ENCODE data around the gene EML4.
"Not testable (repeated sequence)": the region's sequence is repeated elsewhere in the genome, so short reads cannot be mapped to it uniquely, and the experiment has no call there.

EML4 gene

DNA sequence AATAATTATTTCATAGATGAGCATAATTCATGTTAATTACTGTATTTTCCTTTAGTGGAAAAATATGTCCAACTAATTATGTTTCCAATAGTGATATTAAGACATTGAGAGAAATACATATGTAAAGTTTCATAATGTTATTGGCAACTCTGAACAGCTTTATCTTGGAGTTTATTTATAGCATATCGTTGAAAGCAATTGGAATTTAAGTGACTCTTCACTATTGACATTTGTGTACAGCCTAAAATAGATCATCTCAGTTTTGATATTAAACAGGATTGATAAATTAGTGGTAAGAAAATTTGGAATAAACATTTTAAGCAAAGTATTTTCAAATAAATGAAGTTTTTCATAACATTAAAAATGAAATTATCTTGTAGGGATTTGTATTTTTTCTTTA lies 79.7 kb downstream of the EML4 start:
- in situ Hi-C loops (cut with HindIII; ENCODE audit: low sequenced_read_pairs): no loop called here

DNA sequence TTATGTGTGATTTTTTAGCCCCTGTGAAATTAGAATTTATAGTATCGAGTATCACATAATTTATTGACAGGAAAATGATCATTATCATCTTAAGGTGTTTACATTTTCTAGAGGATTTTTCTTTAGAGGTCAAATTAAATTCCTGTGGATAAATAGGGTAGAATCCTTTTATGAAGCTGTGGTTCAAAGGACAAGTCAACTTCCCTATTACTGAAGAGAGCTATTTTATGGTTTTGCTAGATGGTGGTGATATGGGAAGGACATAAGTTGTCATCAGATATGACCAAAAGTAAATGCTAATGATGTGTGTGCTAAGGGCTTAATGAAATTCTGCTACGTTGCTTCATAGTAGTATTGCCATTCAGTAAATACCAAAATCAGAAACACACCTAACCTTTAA lies 80.1 kb downstream of the EML4 start:
- in situ Hi-C loops (cut with HindIII; ENCODE audit: low sequenced_read_pairs): no loop called here

- in situ Hi-C loops (cut with HindIII; ENCODE audit: low sequenced_read_pairs): no loop called here
Observed at GRCh38 chr2:42249887-42250286, 80.7 kb downstream of the EML4 start.

GRCh38 chr2:42250925-42251324 lies 81.8 kb downstream of the EML4 start:
- in situ Hi-C loops (cut with HindIII; ENCODE audit: low sequenced_read_pairs): no loop called here

GRCh38 chr2:42252464-42252863 lies 83.3 kb downstream of the EML4 start:
- in situ Hi-C loops (cut with HindIII; ENCODE audit: low sequenced_read_pairs): no loop called here

DNA sequence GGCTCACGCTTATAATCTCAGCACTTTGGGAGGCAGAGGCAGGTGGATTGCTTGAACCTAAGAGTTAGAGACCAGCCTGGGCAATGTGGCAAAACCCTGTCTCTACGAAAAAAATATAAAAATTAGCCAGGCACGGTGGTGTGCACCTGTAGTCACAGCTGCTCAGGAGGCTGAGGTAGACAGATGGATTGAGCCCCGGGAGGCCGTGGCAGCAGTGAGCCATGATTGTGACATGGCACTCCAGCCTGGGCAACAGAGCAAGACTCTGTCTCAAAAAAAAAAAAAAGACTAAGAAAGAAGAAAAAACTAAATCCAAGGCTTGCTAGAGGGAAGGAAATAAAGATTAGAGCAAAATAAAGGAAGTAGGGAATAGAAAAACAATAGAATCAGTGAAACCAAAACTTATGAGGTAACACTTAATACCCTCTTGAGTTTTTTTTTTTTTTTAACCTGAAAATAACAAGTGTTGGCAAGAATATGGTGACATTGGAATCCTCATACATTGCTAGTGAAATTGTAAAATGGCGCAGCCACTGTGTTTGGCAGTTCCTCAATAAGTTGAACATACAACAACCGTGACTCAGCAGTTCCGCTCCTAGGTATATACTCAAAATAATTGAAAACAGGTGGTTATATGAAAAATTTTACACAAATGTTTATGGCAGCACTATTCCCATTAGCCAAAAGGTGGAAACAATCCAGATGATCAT lies 85.2 kb downstream of the EML4 start:
- in situ Hi-C loops (cut with HindIII; ENCODE audit: low sequenced_read_pairs): no loop called here

GRCh38 chr2:42256505-42256904 lies 87.4 kb downstream of the EML4 start:
- in situ Hi-C loops (cut with HindIII; ENCODE audit: low sequenced_read_pairs): no loop called here

- in situ Hi-C loops (cut with HindIII; ENCODE audit: low sequenced_read_pairs): no loop called here
Observed at GRCh38 chr2:42261518-42262195, 92.5 kb downstream of the EML4 start.

DNA sequence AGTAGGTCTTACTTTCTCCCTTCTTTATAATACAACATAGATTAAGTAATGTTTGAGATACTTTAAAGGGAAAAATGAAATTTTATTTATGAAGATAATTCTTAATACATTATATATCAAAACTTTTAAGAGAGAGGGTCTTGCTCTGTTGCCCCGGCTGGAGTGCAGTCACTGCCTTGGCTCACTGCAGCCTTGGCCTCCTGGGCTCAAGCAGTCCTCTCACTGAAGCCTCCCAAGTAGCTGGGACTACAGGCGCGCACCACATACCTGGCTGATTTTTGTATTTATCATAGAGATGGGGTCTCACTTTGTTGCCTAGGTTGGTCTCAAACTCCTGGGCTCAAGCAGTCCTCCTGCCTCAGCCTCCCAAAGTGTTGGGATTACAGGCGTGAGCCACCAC lies 97.1 kb downstream of the EML4 start:
- in situ Hi-C loops (cut with HindIII; ENCODE audit: low sequenced_read_pairs): no loop called here

GRCh38 chr2:42267530-42267929 lies 98.4 kb downstream of the EML4 start:
- in situ Hi-C loops (cut with HindIII; ENCODE audit: low sequenced_read_pairs): no loop called here

- in situ Hi-C loops (cut with HindIII; ENCODE audit: low sequenced_read_pairs): no loop called here
Observed at GRCh38 chr2:42268528-42269151, 99.5 kb downstream of the EML4 start.

DNA sequence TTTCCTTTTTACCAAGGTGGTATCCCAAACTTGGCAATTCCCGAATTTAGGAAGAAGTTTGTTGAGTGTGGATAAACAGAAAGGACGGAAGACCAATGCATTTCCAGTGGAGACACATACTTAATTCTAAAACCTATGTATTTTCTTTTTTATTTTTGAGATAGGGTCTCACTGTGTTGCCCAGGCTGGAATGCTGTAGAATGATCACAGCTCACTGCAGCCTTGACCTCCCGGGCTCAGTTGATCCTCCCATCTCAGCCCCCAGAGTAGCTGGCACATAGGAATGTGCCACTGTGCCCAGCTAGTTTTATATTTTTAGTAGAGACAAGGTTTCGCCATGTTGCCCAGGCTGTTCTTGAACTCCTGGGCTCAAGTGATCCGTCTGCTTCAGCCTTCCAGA lies 101.6 kb downstream of the EML4 start:
- in situ Hi-C loops (cut with HindIII; ENCODE audit: low sequenced_read_pairs): no loop called here

DNA sequence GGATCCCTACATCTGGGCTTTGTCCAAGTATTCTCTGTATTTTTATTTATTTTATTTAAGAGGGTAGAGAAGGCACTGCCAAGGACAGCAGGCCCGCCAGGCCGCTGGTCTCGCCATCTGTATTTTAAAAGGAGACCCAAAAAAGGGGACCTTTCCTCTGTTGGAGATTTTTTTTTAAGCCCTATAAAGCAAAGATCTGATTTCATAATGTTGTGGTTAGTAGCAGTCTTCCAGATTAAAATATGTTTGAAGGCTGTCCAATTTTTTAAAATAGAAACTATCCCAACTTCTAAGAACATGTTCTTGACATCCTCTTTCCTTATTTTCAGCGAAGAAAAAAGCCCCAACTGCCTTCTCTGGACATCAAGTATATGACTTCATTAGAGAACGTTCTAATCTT lies 102.1 kb downstream of the EML4 start:
- in situ Hi-C loops (cut with HindIII; ENCODE audit: low sequenced_read_pairs): not testable (repeated sequence)

GRCh38 chr2:42274863-42275262 lies 105.7 kb downstream of the EML4 start:
- in situ Hi-C loops (cut with HindIII; ENCODE audit: low sequenced_read_pairs): no loop called here

DNA sequence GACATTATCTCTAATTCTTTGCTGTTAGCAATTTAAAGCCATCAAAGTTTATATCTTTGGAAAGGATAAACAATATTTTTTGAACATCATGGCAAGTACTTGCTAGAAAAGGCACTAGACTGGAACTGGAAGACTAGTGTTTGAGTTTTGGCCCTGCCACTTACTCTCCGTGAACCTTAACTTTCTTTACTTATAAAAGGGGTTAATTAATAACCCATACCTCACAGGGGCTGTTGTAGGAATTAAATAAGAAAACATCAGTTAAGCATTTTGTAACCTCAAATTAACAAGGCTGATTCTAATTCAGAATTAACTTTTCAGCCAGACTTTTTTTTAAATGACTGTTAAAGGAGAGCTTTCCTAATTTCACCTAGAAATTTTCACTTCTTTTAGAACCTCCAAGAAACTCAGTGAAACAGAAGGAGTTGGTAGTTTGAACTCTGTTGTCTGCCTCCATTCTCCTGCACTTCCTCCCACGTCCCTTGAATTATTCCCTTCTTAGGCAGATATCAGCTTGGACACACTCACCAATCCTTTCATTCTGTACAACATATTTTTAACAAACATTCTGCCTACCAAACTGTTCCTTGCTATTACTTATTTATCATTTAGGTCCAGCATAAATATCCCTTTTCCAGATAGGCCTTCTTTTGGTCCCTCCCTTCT lies 112.4 kb downstream of the EML4 start:
- in situ Hi-C loops (cut with HindIII; ENCODE audit: low sequenced_read_pairs): no loop called here

- in situ Hi-C loops (cut with HindIII; ENCODE audit: low sequenced_read_pairs): no loop called here
Observed at GRCh38 chr2:42284019-42284418, 114.9 kb downstream of the EML4 start.

DNA sequence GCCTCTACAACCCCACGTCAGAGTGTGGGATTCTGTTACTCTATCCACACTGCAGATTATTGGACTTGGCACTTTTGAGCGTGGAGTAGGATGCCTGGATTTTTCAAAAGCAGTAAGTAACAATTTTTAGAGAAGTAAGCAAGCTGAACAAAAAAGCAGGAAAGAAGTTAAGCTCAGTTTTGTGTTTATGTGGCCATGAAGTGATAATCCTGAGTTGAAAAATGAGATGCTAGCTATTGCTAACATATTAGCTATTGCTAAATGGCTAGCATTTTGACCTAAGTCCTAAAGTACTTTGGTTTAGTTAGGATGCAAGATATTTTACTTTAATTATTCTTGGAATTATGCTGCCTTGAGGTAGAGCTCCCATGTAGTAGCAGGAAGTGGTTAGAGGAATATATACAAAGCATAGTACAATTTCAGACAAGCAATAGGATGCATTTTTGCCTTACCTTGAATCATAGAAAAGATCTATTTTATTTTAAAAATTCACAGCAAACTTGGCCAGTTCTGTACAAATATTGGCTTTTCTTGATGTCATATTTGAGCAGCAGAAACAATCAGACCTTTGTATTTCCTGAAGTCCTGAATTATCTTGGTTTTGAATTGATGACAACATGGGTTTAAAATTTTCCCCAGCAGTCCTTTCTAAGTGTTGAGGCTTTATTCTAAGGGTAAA lies 117.3 kb downstream of the EML4 start:
- in situ Hi-C loops (cut with HindIII; ENCODE audit: low sequenced_read_pairs): no loop called here

DNA sequence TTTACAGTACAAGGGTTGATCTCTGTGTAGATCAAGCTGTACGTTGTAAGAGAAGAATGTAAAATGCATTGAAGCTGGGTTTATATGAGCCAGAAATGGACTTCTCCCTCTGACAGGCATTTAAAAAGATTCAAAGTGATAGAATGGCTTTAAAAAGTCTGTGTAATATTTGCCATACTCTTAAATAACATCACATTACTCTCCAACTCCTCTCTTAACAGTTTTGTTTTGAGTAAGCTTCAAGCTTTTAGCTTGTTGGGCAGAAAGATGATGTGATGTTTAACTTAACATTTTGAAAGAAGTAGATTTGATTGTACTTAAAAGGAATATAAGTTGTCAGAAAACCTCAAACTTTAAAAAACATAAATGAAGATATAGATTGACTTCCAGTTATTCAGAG lies 119.7 kb downstream of the EML4 start:
- in situ Hi-C loops (cut with HindIII; ENCODE audit: low sequenced_read_pairs): no loop called here

DNA sequence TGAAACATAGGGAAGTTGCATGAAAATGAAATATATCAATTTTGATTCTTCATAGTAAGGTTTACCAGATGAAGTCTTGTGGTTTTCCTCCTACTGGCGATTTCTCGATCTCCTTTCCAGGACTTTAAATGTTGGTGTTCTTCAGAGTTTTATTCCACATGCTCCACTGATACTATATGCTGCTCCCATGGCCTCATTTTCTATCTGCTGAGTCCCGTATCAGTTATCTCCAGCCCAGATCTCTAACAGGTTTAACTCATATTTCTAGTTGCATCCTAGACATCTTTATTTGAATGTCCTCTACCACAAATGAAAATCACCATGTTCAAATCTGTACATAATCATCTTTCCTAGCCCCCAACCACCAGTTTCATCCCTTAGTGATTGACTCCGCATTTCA lies 120.1 kb downstream of the EML4 start:
- in situ Hi-C loops (cut with HindIII; ENCODE audit: low sequenced_read_pairs): no loop called here

- in situ Hi-C loops (cut with HindIII; ENCODE audit: low sequenced_read_pairs): no loop called here
Observed at GRCh38 chr2:42290005-42290404, 120.9 kb downstream of the EML4 start.

DNA sequence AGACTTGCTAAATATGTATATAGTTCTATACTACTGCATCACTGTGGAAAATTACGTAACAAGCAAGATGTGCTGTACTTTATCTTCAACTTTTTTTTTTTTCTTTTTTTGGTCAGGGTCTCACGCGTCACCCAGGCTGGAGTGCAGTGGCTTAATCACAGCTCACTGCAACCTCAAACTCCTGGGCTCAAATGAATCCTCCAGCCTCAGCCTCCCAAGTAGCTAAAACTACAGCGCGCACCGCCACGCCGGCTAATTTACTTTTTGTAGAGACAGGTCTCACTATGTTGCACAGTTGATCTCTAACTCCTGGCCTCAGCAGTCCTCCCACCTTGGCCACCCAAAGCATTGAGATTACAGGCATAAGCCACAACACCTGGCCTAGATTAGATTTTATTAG lies 123.9 kb downstream of the EML4 start:
- in situ Hi-C loops (cut with HindIII; ENCODE audit: low sequenced_read_pairs): no loop called here

Data from DLD1 (cell line).